ENCODE data around the gene C19orf18.

- no peak for TF ChIP-seq CTCF (IDR thresholded peaks at IDR 0.05)
- no peak for TF ChIP-seq POLR2AphosphoS5 (IDR thresholded peaks at IDR 0.05)
- no peak for TF ChIP-seq POLR2A (IDR thresholded peaks at IDR 0.05)
Observed at GRCh38 chr19:57935731-57936130, 38.6 kb downstream of the C19orf18 start.
